IMR-90 (cell line): ENCODE measurements around the gene COG7.

Experiments used
- CEBPB ChIP-seq: IDR thresholded peaks from 2 replicates; pipeline ENCODE4 v1.6.1; 2012; ENCODE audit warnings: low read depth, low read length, improper control_type of control experiment
- CTCF ChIP-seq: conservative IDR thresholded peaks from 2 replicates; pipeline ENCODE4 v1.5.1; 2012; ENCODE audit warnings: mild to moderate bottlenecking, low read depth, low read length, improper control_type of control experiment
- ELK1 ChIP-seq: fragments of 150-350 bp; IDR thresholded peaks from 2 replicates; pipeline ENCODE4 v1.6.1; 2016; ENCODE audit warnings: low read depth, mild to moderate bottlenecking, low read length, moderate library complexity, borderline replicate concordance
- MXI1 ChIP-seq: IDR thresholded peaks from 2 replicates; pipeline ENCODE4 v1.6.1; 2012; ENCODE audit warnings: low read depth, mild to moderate bottlenecking, low read length, moderate library complexity, borderline replicate concordance
- POLR2A ChIP-seq: IDR thresholded peaks from 2 replicates; pipeline ENCODE4 v1.6.1; 2012; ENCODE audit warnings: mild to moderate bottlenecking, low read depth, low read length
- RAD21 ChIP-seq: IDR thresholded peaks from 2 replicates; pipeline ENCODE4 v1.6.1; 2012; ENCODE audit warnings: low read length, improper control_type of control experiment
- SMC3 ChIP-seq: fragments of 150-350 bp; IDR thresholded peaks from 2 replicates; pipeline ENCODE4 v1.6.1; 2016; ENCODE audit warnings: low read depth, mild to moderate bottlenecking, antibody characterized with exemption, low read length, moderate library complexity
- USF2 ChIP-seq: fragments of 150-350 bp; IDR thresholded peaks from 2 replicates; pipeline ENCODE4 v1.6.1; 2017; ENCODE audit warnings: mild to moderate bottlenecking, antibody characterized with exemption, low read length, low read depth

- TF ChIP-seq CTCF = no peak
- no peak for TF ChIP-seq POLR2A
- no peak for TF ChIP-seq ELK1
- TF ChIP-seq MXI1 = no peak
- TF ChIP-seq RAD21 = no peak
- TF ChIP-seq USF2 = no peak
- TF ChIP-seq SMC3 = no peak
- no peak for TF ChIP-seq CEBPB
Measured at GRCh38 chr16:23480257-23480656, 27.3 kb upstream of the COG7 start.
